GDM1 (cell line): ENCODE data around the gene CACNB1.
A peak's percentile ranks its signal among the peaks of the same experiment; 100 is the strongest.

Source experiments
- DNase-seq: peaks from one replicate; lab custom pipeline; 2025; lab: John Stamatoyannopoulos, UW

The CACNB1 gene

GRCh38 chr17:39200957-39201510, 3.6 kb upstream of the CACNB1 start:
- DNase-seq: no peak

GRCh38 chr17:39200070-39200879, 2.8 kb upstream of the CACNB1 start, which contains the start of gene RPL19:
TSS of gene RPL19 (plus strand) at chr17:39200283. CDS start at chr17:39200345, 62 bp downstream.
- peak; percentile 59 for DNase-seq

- DNase-seq: peak; percentile 85
Measured at GRCh38 chr17:39199820-39200069, 2.3 kb upstream of the CACNB1 start.

GRCh38 chr17:39198186-39198566, 707 bp upstream of the CACNB1 start:
- DNase-seq: no peak

- no peak for DNase-seq
Measured at GRCh38 chr17:39196808-39197291, 619 bp downstream of the CACNB1 start.

DNA sequence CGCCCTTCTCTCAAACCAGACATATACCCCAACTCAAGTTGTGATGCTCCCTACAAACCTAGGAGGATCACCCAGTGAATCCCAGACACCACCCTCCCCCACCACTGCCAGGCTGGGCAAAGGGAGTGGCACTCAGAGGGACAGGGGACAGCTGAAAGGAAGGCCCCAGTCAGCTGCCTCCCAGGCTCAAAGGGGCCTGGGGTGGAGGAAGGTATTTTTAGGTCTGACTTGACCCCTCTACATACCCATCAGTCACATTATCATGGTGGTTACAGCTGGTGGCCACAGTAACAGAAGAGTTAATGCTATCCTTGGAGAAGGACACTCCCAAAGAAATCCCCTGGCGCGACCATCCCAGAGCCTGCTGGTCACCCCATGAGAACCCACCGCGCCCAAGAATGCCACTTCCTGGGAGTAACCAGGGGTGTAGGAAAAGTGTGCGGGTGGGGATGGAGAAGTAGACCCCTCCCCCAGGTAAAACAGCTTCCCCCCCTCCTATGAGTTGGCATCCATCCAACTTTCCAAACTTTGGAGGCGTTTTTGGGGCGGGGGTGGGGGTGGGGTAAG, 1.1 kb downstream of the CACNB1 start:
- no peak for DNase-seq

DNA sequence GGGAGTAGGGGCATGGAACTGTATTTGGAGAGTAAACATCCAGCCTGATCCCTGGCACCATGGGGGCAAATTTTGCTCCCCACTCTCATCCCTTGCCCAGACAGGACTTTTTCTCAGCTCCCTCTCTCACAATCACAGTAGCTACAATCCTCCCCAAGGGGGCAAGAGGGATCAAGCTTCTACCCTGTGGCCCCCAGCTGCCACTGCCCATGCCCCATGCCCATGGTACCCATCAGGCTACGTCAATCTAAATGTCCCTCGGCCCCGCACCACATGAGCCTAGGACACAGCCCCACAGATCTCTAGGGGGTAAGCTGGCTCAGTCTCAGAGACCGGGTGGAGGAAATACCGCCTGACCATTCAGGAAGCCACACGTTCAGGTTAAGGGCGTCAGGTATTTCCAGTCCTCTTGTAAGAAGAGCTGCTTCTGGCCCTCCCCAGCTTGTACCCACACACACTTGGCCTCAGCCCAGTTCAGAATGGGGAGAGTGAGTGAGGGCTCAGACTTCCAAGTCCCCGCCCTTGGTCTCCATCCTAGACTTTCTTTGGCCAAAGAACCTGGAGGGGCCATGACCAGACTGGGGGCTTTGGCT, 1.8 kb downstream of the CACNB1 start:
- DNase-seq: no peak

DNA sequence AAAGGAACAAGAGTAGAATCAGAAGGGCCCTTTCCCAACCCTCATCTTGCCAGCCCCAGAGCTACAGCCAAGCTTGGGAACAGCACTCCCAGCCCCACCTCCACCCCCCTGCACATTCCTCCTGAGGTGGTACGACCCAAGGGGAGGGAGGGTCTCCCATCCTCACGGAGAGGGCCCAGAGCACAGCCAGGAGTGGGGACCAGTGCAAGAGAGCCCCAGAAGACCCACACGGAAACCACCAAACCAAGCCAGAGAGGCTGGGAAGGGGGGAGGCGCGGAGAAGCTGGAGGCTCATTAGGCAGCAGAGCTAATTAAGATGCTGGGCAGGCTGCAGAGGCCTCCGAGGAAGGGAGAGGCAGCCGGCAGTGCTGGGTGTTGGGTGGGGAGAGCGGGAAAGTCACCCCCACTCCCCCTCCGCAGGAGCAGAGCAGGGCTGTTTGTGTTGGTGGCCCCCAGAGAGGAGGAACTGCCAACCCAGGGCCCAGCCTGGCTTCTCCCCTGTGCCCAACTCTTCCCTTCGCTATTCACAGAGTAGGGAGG, 2.4 kb downstream of the CACNB1 start:
- DNase-seq: no peak

GRCh38 chr17:39194089-39194984, 3.1 kb downstream of the CACNB1 start:
- DNase-seq: no peak

- DNase-seq: no peak
Measured at GRCh38 chr17:39193346-39193745, 4.1 kb downstream of the CACNB1 start.

DNA sequence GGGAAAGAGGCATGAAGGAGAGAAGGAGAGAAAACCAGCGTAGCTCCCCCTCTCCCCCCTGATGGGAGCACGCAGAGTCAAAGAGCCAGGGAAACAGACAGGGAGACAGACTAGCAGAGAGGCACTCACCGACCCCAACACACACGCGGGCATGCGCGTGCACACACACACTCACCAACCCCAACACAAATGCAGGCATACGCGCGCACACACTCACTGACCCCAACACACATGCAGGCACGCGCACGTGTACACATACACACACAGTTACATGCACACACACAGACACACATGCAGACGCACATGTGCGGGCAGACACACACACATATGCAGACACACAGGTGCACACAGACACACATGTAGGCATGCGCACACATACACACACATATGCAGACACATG, 4.6 kb downstream of the CACNB1 start:
- no peak for DNase-seq

GRCh38 chr17:39191750-39192510, 5.5 kb downstream of the CACNB1 start:
- DNase-seq: no peak

DNA sequence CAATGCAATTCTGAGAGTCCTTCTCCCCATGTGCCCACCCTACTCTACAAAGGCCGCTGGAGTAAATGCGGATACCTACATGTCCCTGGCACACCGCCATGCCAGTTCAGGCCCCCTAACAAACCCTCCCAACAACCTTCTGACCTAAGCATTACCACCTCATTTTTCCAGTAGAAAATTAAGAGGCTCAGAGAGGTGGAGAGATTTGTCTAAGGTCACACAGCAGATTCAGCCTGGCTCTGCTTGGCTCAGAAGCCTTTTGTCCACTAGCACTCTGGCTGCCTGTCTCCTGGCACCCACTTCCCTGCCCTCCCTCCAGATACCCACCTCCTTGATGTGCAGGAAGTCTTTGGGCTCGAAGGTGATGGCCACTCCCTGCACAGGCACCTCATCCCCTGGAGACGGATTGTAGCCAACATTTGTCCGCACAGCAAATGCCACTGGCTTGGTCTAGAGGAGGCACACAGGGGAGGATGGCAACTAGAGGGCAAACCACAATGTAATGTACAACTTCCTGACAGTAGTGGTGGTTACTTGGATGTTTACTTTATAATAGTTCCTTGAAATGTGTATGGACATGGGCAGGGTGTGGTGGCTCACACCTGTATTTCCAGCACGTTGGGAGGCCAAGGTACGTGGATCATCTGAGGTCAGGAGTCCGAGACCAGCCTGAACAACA, 10.2 kb downstream of the CACNB1 start:
- no peak for DNase-seq

- no peak for DNase-seq
Measured at GRCh38 chr17:39186481-39187002, 10.9 kb downstream of the CACNB1 start.

DNA sequence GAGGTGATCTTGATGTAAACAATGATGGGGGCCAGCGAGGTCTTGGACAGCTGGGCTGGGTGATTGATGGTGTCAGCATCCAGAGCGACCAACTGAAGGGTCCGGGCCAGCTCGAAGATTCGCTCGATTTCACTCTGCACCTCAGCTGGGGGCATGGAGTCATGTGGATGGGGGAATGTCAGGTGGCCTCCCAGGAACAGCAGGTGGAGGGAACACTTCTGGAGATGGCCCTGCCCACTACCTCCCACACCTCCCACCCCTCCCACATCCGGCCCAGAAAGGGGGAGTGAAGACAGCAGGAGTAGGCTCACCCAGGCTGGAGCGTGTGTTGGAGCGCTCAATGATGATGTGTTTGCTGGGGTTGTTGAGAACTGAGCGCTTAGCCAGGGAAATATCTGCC, 13.7 kb downstream of the CACNB1 start:
- DNase-seq: no peak

GRCh38 chr17:39183045-39183444, 14.4 kb downstream of the CACNB1 start:
- no peak for DNase-seq

- no peak for DNase-seq
Measured at GRCh38 chr17:39181303-39181702, 16.2 kb downstream of the CACNB1 start.

- DNase-seq: no peak
Measured at GRCh38 chr17:39178536-39178935, 18.9 kb downstream of the CACNB1 start.

GRCh38 chr17:39177256-39177655, 20.2 kb downstream of the CACNB1 start:
- no peak for DNase-seq

GRCh38 chr17:39175695-39176093, 21.8 kb downstream of the CACNB1 start:
- no peak for DNase-seq
